ENCODE data around the gene UNC93A. TPM values are rescaled to one million over a fixed set of nuclear protein-coding genes. Genes with fewer than 3 reads are reported as not detected.
"Not testable (repeated sequence)": the region's sequence is repeated elsewhere in the genome, so short reads cannot be mapped to it uniquely, and the experiment has no call there.

UNC93A gene
- not detected for total RNA-seq

DNA sequence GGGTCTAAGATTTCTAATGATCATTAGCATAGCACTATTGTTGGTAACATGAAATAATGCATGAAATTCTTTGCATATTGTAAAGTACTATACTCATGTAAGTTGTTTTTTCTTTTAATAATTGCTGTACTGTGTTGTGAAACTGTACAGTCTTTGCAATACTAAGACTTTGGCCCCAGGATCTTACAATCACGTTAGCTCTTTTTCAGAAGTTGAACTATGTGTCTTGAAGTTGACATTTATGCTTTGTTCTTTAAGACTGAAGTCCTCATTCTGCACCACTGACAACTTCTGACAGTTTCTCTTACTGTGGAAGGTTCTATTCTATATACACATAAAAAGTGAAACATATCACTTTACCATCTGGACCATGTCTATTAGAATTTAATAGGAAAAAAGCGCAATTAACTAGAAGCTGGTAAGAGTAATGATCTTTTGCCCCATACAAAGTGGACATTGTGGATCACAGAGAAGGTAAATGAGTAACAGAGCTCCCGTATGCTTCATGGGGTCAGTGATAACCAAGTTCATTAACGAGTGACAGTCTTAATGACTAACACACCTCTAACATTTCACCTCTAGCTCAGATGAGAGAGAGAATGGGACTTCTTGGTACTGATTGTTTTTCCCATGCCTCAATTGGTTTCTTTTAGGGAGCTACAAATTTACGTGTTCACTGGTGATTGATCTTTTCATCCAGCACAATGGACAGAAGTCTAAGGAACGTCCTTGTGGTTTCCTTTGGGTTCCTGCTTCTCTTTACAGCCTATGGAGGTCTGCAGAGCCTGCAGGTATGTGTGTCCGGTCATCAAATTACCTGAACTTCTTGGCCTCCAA, at the start of gene UNC93A:
Gene UNC93A (plus strand): TSS at position 530 of the 837 bp plus-strand sequence. CDS start 175 bp downstream, at position 705.
- DNase-seq (ENCODE audit: low spot score) (no peak), ATAC-seq (ENCODE audit: low FRiP score) (no peak)
- TF ChIP-seq, protein P1, sequence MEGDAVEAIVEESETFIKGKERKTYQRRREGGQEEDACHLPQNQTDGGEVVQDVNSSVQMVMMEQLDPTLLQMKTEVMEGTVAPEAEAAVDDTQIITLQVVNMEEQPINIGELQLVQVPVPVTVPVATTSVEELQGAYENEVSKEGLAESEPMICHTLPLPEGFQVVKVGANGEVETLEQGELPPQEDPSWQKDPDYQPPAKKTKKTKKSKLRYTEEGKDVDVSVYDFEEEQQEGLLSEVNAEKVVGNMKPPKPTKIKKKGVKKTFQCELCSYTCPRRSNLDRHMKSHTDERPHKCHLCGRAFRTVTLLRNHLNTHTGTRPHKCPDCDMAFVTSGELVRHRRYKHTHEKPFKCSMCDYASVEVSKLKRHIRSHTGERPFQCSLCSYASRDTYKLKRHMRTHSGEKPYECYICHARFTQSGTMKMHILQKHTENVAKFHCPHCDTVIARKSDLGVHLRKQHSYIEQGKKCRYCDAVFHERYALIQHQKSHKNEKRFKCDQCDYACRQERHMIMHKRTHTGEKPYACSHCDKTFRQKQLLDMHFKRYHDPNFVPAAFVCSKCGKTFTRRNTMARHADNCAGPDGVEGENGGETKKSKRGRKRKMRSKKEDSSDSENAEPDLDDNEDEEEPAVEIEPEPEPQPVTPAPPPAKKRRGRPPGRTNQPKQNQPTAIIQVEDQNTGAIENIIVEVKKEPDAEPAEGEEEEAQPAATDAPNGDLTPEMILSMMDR (IDR thresholded peaks at IDR 0.05), result no peak

DNA sequence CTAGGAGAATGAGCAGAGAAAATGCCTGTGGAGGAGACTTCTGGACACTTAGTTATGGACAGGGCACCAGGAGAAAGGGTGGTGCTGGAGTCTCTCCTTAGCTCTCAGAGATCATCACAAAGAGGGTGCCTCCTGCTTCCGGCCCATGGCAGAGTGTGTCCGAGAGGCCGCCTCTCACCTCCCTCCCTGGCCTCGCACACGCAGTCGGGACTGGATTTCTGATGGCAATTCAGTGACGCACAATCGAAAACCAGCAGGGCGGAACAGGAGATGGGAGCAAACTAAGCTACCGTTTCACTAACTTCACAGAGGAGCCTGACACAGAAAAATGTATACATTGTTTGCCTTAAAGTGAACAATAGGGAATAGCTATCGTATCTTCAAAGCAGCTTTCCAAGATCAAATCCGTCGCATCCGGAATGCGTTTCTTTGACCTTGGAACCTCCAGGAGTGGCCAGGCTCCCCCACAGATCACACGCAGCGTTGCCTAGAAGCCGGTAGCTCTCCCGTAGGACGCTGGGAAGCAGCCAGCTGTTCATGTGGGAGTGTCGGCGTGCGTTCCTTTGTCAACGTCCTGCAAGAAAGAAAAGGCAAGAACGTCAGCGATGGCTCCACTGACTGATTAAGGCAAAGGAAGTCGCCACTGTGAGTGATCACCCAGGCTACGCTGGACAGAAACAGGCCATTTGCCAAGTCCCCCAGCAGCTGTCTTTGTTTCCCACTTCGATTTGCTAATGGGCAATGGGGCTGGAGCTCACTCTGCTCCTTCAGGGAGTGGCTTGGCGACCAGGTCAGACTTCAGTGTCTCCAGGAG, 49.6 kb upstream of the UNC93A start:
- not testable (repeated sequence) for ATAC-seq (ENCODE audit: low FRiP score); DNase-seq (ENCODE audit: low spot score)

DNA sequence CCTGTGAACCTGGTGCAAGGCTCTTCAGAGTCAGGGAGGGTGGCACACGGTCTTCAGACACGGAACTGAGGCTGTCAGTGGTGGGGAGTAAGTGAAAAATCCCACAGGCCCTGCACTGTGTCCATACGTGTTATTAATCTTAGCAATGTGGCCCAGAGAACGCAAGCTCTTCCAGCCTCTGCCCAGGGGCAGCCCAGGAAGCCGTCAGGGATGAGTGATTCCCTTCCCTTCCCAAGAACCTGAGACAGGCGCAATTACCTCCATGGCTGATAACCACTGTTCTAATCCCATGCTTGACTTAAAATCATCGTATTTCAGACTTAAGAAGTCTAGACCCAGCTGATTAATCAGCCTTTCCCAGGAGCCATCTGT, 49.0 kb upstream of the UNC93A start:
- DNase-seq (ENCODE audit: low spot score); ATAC-seq (ENCODE audit: low FRiP score): not testable (repeated sequence)

DNA sequence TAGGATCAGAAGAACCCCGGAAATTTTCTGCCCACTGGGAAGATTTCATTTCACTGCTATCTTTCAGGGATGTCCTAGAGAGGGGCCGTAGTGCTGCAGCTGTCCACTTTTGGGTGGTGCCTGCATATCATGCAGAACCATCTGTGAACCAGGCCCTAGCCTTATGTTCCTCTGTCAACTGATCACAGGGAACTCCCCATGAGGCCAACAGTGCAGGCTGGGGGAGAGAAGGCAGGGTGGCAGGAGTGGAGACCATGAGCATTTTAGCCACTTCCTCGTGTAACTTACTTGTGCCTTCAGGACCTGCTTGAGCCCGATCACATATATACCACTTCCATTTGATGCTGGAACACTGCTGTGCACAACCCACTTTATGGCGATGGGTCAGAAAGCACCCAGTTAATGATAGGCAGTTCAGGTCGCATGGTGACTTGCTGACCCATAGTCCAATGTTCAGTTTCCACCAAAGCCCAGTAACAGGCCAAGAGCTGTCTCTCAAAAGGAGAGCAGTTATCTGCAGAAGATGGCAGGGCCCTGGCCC, 48.5 kb upstream of the UNC93A start:
- not testable (repeated sequence) for DNase-seq (ENCODE audit: low spot score); ATAC-seq (ENCODE audit: low FRiP score)

DNA sequence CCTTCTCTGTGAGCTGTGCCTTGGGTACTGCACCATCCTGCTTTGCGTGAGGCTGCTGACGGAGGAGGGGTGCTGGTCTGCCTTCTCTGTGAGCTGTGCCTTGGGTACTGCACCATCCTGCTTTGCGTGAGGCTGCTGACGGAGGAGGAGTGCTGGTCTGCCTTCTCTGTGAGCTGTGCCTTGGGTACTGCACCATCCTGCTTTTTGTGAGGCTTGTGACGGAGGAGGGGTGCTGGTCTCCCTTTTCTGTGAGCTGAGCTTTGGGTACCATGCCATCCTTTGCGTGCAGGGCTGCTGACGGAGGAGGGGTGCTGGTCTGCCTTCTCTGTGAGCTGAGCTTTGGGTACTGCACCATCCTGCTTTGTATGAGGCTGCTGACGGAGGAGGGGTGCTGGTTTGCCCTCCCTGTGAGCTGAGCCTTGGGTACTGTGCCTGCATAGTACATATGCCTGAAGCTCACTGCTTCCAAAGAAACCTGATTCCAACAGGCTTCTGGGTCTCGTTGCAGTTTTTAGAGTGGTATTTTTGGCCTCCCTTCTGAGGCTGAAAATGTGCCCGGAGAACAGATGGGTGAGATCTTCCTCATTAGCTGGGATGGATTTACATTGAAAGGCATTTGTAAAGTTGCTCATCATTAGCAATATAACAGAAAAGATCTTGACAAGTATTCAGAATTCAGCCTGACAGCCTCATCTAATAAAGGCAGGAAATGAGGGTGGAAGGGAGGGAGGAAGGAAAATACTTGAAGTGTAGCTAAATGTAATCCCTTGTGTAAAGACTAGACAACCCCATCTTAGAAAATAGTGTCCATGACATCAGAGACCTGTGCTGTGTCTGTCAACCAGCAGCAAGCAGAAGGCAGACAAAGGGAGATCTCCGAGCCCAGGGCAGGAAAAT, 46.8 kb upstream of the UNC93A start:
- DNase-seq (ENCODE audit: low spot score) (no peak), ATAC-seq (ENCODE audit: low FRiP score) (no peak)
- TF ChIP-seq, protein P1 (IDR thresholded peaks at IDR 0.05), result no peak

DNA sequence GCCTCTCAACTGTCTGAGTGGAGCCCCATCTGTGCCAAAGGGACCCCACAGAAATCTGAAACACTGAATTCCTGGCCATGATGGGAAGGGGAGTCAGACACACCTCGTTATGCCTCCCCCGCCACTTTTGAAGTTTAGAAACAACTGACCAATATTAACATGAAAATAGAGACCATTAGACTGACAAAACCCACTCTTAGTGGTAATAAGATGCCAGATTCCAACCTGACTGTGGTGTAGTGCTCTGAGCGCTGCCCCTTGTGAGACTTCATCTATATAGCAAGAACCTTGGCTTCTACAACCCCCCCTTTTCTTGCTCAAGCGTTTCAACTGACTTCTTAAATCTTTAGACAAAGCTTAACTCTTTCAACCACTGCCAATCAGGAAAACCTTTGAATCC, 46.1 kb upstream of the UNC93A start:
- TF ChIP-seq, protein P1 (IDR thresholded peaks at IDR 0.05), result no peak
- DNase-seq (ENCODE audit: low spot score), result no peak

DNA sequence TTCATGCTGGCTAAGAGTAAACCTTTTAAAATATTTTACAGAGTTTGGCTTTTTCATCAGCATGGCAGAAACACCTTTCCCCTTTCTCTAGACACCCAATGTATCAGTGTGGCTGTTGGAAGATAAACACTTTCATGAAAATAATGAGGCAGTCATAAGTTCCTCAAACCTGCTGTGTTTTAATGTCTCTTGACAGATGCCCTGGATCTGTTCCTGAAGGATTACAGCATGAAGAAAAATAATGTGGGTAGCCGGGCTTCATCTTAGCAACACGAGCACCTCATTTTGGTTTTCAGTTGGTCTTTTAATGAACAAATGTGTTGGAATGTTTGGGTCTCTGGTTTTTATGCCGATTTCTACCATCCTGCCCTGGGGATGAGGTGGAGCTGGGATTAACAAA, 45.5 kb upstream of the UNC93A start:
- ATAC-seq (ENCODE audit: low FRiP score), result no peak
- TF ChIP-seq, protein P1 (IDR thresholded peaks at IDR 0.05), result no peak
- DNase-seq (ENCODE audit: low spot score), result no peak

More for the DNA sequence above, 46.1 kb upstream of the UNC93A start:
- no peak for ATAC-seq (ENCODE audit: low FRiP score)

Data from omental fat pad (tissue), 4 donors.